UCSD-AML1 (cell line): ENCODE results near the gene ABO.
"Not testable (repeated sequence)": the region's sequence is repeated elsewhere in the genome, so short reads cannot be mapped to it uniquely, and the experiment has no call there.

ENCODE experiments used
- DNase-seq: peaks from one replicate; lab custom pipeline; 2025; ENCODE audit not compliant: unreplicated experiment; lab: John Stamatoyannopoulos, UW

The ABO gene

DNA sequence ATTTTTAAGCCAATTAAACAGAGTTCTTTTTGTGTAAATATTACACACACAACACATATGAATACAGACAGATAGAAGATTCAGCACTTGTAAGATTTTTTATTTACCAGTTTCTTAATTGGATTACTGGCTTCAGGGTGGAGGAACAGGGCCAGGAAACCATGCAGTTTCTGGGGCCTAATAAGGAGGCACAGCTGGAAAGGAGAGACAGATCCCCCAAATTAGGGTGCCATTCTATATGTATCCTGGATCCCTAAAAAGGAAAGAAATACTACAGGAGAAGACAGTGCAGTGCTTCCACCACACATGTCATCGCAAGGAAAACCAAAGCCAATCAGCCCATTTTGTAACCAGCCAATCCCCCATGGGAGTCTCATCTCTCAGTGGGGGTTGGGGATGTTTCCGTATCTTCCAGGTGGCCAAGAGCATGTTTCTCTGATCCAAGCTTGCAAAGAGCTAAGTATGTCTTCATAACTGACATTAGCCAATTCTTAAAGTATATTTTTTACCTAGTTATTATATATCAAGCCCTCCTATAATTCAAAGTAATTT, 15.8 kb upstream of the ABO start:
- DNase-seq = no peak

- no peak for DNase-seq
Observed at GRCh38 chr9:133286523-133286922, 11.5 kb upstream of the ABO start.

DNA sequence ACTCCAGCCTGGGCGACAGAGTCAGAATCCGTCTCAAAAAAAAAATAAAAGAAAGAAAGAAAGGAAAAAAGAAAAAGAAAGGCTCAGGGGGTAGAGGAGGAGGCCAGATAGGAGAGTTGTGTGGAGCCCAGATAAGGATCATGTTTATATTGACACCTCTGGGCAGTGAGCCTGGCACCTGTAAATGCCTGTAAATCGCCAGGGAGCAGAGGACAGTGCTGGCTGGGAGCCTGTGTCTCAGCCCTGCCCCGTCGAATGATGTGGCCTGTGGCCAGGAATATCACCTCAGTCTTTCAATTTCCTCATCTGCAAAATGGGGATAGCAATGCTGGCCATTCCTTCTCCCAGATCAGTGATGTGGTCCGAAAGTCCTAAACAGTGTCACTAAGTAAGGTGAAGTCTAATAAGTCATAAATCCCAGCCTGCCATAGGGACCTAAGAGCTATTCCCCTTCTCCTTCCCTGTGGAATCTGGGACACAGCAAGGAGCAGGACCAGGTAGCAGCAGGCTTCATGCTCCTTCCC, 10.3 kb upstream of the ABO start:
- no peak for DNase-seq

- no peak for DNase-seq
Observed at GRCh38 chr9:133284362-133284761, 9.4 kb upstream of the ABO start.

- not testable (repeated sequence) for DNase-seq
Observed at GRCh38 chr9:133283255-133284032, 8.4 kb upstream of the ABO start.

DNA sequence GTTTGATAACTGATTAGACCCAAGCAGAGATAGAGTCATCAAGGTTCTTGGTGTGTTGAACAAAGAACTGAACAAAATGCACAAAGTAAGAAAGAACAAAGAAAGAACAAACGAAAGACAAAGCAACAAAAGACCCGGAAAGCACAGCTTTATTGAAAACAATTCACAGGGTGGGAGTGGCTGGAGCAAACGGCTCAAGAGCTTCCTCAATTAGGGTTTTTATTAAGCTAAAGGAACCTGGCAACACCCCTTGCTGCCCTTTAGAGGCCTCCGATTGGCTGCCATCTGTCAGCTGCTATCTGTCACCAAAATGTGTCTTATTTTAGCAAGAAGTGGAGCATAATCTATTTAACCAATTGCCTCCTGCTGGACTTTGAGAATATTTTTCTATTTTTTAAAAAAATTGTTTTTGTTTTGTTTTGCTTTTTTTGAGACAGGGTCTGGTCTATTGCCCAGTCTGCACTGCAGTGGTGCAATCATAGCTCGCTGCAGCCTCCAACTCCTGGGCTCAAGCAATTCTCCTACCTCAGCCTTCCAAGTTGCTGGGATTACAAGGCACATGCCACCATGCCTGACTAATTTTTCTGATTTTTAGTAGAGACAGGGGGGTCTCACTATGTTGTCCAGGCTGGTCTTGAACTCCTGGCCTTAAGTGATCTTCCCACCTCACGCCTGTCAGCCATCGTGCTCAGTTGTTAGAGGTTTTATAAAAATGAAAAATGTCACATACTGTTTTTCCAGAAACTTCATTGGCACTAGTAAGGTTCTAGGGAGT, 7.7 kb upstream of the ABO start:
- DNase-seq = no peak

- no peak for DNase-seq
Observed at GRCh38 chr9:133280392-133280791, 5.4 kb upstream of the ABO start.

- DNase-seq = no peak
Observed at GRCh38 chr9:133278161-133279114, 3.4 kb upstream of the ABO start.

DNA sequence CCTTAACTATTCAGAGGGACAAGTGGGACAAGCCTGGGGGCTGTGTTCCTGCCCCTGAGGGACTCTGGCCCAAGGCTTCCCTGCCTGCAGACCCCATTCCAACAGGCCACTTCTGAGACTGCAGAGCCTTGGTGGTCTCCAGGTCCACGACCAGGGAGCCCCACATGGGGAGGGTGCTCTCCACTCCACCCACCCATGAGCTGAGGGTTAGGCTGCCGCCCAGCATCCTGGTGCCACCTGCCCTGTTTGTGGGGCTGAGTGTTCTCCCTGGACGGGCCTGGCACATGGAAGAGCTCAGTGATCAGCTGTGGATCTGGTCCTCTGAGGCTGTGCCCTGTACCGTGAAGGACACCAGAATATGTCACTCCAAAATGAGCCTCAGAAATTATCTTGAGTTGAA, 2.5 kb upstream of the ABO start:
- DNase-seq = no peak

DNA sequence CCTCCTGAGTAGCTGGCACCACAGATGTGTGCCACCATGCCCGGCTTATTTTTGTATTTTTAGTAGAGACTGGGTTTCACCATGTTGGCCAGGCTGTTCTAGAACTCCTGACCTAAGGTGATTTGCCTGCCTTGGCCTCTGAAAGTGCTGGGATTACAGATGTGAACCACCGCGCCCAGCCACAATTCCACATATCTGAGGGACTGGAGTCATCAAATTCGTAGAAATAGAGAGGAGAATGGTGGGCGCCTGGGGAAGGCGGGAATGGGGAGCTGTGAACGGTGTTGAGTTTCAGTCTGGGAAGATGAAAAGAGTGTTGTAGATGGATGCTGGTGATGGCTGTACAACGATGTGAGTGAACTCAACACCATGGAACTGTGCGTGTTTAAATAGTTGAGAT, 1.9 kb upstream of the ABO start:
- DNase-seq = no peak

DNA sequence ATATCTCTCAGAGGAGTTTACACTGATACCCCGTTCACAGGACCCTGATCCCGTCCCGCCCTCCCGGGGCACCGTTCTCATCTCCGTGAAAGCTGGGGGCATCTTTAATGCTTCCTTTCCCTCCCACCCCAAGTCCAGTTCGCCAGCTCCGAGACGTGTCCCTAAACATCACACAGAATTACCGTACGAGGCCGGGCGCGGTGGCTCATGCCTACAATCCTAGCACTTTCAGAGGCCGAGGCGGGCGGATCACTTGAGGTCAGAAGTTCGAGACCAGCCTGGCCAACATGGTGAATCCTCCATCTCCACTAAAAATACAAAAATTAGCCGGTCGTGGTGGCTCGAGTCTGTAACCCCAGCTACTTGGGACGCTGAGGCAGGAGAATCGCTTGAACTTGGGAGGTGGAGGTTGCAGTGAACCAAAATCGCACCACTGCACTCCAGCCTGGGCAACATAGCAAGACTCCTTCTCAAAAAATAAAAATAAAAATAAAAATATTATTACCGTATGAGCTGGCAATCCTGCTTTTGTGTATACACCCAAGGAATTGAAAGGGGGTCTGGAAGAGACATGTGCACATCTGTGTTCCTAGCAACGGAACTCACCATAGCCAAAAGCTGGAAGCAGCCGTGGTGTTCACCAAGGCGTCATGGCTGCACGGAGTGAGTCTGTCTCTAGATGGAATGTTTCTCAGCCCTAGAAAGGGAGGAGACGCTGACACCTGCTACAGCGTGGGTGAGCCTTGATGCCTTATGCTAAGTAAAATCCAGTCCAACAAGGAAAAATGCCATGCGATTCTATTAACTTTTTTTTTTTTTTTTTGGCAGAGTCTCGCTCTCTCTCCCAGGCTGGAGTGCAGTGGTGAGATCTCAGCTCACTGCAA, 1.2 kb upstream of the ABO start:
- no peak for DNase-seq

GRCh38 chr9:133274236-133275104, 531 bp downstream of the ABO start:
- no peak for DNase-seq

GRCh38 chr9:133273819-133274218, 1.2 kb downstream of the ABO start:
- no peak for DNase-seq

GRCh38 chr9:133273098-133273497, 1.9 kb downstream of the ABO start:
- no peak for DNase-seq

DNA sequence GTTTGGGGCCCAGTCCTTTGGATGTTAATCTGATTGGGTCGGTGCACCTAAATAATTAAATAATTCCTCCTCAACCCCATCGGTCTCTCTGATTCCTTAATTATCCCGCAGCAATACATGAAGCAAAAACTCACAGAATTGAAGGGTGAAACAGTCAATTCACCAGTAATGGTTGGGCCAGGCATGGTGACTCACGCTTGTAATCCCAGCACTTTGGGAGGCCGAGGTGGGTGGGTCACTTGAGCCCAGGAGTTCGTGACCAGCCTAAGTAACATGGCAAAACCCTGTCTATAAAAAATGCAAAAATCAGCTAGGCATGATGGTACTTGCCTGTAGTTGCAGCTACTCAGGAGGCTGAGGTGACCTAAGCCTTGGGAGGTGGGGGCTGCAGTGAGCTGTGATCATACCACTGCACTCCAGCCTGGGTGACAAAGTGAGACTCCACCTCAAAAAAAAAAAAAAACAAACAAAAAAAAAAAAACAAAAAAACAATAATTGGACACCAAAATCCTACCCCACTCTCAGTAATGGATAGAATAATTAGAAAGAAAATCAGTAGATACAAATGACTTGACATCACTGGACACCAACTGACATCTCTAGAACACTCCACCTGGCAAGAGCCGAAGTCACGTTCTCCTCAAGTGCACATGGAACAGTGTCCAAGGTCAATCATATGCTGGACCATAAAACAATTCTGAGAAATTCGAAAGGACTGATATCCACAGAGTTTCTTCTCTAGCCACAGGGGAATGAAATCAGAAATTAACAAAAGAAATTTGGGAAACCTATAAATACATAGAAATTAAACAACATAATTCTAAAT, 5.3 kb downstream of the ABO start:
- DNase-seq = no peak

- not testable (repeated sequence) for DNase-seq
Observed at GRCh38 chr9:133269136-133269535, 5.9 kb downstream of the ABO start.

DNA sequence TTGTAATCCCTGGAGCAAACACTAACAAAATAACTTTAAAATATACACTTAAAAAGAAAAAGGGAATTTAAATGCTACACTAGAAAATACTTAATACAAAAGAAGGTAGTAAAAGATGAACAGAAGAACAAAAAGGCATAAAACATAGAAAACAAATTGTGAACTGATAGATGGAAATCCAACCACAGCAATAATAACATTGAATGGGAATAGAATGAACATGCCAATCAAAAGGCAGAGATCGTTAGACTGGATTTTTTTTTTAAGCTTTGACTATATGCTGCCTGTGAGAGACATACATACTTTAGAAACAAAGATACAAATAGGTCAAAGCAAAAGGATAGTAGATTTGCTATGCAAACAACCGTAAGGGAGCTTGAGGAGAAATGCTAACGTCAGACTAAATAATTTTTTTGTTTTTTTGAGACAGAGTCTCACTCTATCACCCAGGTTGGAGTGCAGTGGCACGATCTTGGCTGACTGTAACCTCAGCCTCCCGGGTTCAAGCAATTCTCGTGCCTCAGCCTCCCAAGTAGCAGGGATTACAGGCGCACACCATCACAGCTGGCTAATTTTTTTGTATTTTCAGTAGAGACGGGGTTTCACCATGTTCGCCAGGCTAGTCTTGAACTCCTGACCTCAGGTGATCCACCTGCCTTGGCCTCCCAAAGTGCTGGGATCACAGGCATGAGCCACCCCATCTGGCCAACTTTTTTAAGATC, 6.5 kb downstream of the ABO start:
- no peak for DNase-seq
